ENCODE measurements around the gene TRPT1. TPM values are rescaled to one million over a fixed set of nuclear protein-coding genes. Genes with fewer than 3 reads are reported as not detected.

The TRPT1 gene
- total RNA-seq, 4 donors from 2014 or later, result 34.1 to 89.1 (median 43.6) TPM

GRCh38 chr11:64219354-64219684 lies 6.7 kb downstream of the TRPT1 start:
- TF ChIP-seq, protein P1, sequence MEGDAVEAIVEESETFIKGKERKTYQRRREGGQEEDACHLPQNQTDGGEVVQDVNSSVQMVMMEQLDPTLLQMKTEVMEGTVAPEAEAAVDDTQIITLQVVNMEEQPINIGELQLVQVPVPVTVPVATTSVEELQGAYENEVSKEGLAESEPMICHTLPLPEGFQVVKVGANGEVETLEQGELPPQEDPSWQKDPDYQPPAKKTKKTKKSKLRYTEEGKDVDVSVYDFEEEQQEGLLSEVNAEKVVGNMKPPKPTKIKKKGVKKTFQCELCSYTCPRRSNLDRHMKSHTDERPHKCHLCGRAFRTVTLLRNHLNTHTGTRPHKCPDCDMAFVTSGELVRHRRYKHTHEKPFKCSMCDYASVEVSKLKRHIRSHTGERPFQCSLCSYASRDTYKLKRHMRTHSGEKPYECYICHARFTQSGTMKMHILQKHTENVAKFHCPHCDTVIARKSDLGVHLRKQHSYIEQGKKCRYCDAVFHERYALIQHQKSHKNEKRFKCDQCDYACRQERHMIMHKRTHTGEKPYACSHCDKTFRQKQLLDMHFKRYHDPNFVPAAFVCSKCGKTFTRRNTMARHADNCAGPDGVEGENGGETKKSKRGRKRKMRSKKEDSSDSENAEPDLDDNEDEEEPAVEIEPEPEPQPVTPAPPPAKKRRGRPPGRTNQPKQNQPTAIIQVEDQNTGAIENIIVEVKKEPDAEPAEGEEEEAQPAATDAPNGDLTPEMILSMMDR (IDR thresholded peaks at IDR 0.05; ENCODE audit: low read depth), result no peak

DNA sequence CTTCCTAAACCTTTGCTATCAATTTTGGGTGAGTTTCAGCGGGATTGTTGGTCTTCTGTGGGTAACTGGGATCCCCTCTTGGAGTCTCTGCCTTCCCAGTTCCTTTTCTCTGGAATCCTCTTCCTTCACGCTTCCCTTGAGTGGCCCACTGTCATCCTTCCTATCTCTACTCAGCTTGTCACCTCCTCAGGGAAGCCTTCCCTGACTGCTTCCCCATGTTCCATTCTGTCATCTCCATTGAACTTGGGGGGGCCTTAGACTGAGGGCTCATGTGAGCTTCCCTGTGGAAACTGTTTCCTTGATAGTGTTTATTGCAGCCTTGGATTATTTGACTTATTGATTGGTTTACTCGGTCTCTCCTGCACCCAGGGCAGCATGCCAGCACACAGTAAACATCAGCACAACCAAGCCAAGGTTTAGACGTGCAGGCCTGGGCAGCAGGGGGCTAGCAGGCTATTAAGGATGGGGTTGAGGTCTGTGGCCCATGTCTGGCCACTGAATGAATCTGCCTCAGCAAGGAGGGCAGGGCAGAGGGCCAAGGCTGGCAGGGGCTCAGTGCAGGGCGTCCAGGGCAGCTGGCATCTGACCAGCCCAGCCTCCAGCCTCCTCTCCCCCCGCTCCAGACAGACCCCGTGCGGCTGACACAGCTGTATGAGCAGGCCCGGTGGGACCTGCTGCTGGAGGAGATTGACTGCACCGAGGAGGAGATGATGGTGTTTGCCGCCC lies 7.2 kb downstream of the TRPT1 start:
- TF ChIP-seq, protein P1 (IDR thresholded peaks at IDR 0.05; ENCODE audit: low read depth), result no peak

GRCh38 chr11:64216879-64217278 lies 9.1 kb downstream of the TRPT1 start:
- TF ChIP-seq, protein P1 (IDR thresholded peaks at IDR 0.05; ENCODE audit: low read depth), result no peak

GRCh38 chr11:64211181-64211872 lies 14.7 kb downstream of the TRPT1 start:
- TF ChIP-seq, protein P1 (IDR thresholded peaks at IDR 0.05; ENCODE audit: low read depth), result no peak

DNA sequence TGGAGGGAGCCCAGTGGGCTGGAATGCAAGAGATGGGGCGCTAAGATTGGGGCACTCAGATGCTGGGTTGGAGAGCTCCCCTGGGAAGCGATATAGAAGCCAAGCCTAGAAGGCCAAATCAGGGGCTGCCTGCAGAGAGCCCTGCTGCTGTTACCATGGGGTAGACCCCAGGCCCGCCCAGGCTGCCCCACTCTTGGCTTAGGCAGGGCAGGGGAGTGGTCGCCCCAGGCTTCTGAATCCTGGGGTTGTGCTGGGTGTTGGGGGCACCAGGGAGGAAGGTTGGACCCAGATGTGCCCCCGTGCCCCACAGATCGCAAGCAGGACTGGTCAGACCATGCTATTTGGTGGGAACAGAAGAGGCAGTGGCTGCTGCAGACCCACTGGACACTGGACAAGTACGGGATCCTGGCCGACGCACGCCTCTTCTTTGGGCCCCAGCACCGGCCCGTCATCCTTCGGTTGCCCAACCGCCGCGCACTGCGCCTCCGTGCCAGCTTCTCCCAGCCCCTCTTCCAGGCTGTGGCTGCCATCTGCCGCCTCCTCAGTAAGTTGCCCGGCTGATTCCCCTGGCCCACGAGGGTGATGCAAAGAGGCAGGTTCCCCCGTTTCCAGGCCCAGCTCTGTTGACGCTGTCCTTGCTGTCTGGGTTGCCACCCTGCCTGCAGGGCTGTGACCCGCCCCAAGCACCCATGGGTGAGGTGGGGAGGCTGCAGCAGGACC lies 15.5 kb downstream of the TRPT1 start:
- TF ChIP-seq, protein P1 (IDR thresholded peaks at IDR 0.05; ENCODE audit: low read depth), result no peak

GRCh38 chr11:64209563-64209843 lies 16.5 kb downstream of the TRPT1 start:
- TF ChIP-seq, protein P1 (IDR thresholded peaks at IDR 0.05; ENCODE audit: low read depth), result no peak
